SU-DHL-6 (cell line): Measurements from ENCODE around the gene CLDN7.

Source experiments
- H2AFZ ChIP-seq: fragments of 200-600 bp; sonication (generic); 2 replicates; pipeline ENCODE4 v1.6.1; 2014; ENCODE audit warnings: low read depth, mild to moderate bottlenecking, moderate library complexity, mixed read lengths, antibody characterized with exemption, low read length; ENCODE audit not compliant: severe bottlenecking
- H3F3A ChIP-seq: fragments of 200-600 bp; shearing (Covaris generic); 2 replicates; pipeline ENCODE4 v1.6.0; 2016; ENCODE audit warnings: antibody characterized with exemption, mild to moderate bottlenecking; ENCODE audit not compliant: insufficient read depth
- H3K27ac ChIP-seq: fragments of 200-600 bp; sonication (generic); 2 replicates; pipeline ENCODE4 v1.5.1; 2016; ENCODE audit warnings: low read depth, mild to moderate bottlenecking, low read length, moderate library complexity, mixed read lengths
- H3K27me3 ChIP-seq: fragments of 200-600 bp; sonication (generic), shearing (Covaris generic); 2 replicates; pipeline ENCODE4 v1.6.0; 2014; ENCODE audit warnings: mild to moderate bottlenecking, low read length
- H3K36me3 ChIP-seq: fragments of 200-600 bp; sonication (generic); 2 replicates; pipeline ENCODE4 v1.6.1; 2014; ENCODE audit warnings: mild to moderate bottlenecking, low read length, mixed read lengths
- H3K4me2 ChIP-seq: fragments of 300-600, 200-600 bp; shearing (Covaris generic), sonication (generic); 2 replicates; pipeline ENCODE4 v1.6.0; 2014; ENCODE audit warnings: low read length, low read depth, mild to moderate bottlenecking; ENCODE audit not compliant: poor library complexity, severe bottlenecking
- H3K4me3 ChIP-seq: fragments of 200-600 bp; sonication (generic); 2 replicates; pipeline ENCODE4 v1.5.1; 2014; ENCODE audit warnings: antibody characterized with exemption, low read length, mild to moderate bottlenecking, mixed read lengths; ENCODE audit not compliant: insufficient read depth, poor library complexity, severe bottlenecking
- H3K79me2 ChIP-seq: fragments of 200-600 bp; sonication (generic); 2 replicates; pipeline ENCODE4 v1.6.1; 2014; ENCODE audit warnings: mild to moderate bottlenecking, low read length, moderate library complexity; ENCODE audit not compliant: insufficient read depth
- H3K9ac ChIP-seq: fragments of 200-600 bp; sonication (generic); 2 replicates; pipeline ENCODE4 v1.7.0; 2014; ENCODE audit warnings: mild to moderate bottlenecking, low read length
- H3K9me2 ChIP-seq: fragments of 200-600 bp; sonication (generic); replicated peaks from 2 replicates; pipeline ENCODE4 v1.6.1; 2014; ENCODE audit warnings: low read length; ENCODE audit not compliant: insufficient read depth
- H3K9me3 ChIP-seq: fragments of 200-600 bp; sonication (generic); 2 replicates; pipeline ENCODE4 v1.6.1; 2014; ENCODE audit warnings: low read length, mixed read lengths; ENCODE audit not compliant: insufficient read depth
- H4K20me1 ChIP-seq: fragments of 200-600 bp; sonication (generic); 2 replicates; pipeline ENCODE4 v1.6.1; 2014; ENCODE audit warnings: low read depth, mild to moderate bottlenecking, antibody characterized with exemption, low read length, moderate library complexity, mixed read lengths
- EZH2phosphoT487 ChIP-seq: fragments of 200-600 bp; sonication (generic), shearing (Covaris generic); conservative IDR thresholded peaks from 2 replicates; pipeline ENCODE4 v1.6.1; 2018; ENCODE audit warnings: mild to moderate bottlenecking, antibody characterized with exemption, low read length, moderate library complexity, mixed read lengths
- TF ChIP-seq, protein P1 (sequence below): fragments of 200-600 bp; sonication (generic); IDR thresholded peaks from one replicate; pipeline ENCODE4 v1.5.1; 2017; ENCODE audit warnings: antibody characterized with exemption, mild to moderate bottlenecking, low read length, moderate library complexity; ENCODE audit not compliant: insufficient read depth, poor library complexity, severe bottlenecking

CLDN7 gene

DNA sequence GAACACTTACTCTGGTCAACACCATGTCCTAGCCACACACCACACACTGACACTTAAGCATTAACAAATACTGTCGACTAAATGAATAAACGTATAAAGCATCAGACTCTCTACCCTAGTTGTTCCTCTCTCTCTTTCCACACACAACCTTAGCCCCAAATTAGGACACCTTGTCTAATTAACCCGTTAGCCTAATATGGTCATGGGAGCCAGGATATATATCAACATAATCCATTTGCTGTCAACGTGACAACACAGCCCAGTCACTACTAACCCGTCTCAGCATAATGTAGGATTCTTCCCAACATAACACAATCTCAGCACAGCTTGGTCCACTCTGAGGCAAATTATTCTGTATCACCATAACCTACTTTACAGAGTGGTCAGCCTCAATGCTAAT lies 30.2 kb downstream of the CLDN7 start:
- Histone ChIP-seq H3K9ac (peak overlapping the region; percentile 82; the same call in 1 of the 2 replicates), H3K36me3 (0 out of 2 replicates have a peak, but pooled peaks cover 3% of the 10 kb centered on the region), H3K4me2 (peak overlapping the region; percentile 71), H3K79me2 (peaks cover 46% of the 10 kb centered on the region), H2AFZ (no peak overlapping the region), H4K20me1 (peaks cover 2% of the 10 kb centered on the region; the same call in 1 of the 2 replicates), H3K27me3 (no peaks in the 10 kb centered on the region), H3K27ac (no peak overlapping the region), H3K9me3 (no peaks in the 10 kb centered on the region), H3K9me2 (no peaks in the 10 kb centered on the region), H3F3A (peaks cover 21% of the 10 kb centered on the region), H3K4me3 (peak overlapping the region; percentile 39)
- TF ChIP-seq, protein P1, sequence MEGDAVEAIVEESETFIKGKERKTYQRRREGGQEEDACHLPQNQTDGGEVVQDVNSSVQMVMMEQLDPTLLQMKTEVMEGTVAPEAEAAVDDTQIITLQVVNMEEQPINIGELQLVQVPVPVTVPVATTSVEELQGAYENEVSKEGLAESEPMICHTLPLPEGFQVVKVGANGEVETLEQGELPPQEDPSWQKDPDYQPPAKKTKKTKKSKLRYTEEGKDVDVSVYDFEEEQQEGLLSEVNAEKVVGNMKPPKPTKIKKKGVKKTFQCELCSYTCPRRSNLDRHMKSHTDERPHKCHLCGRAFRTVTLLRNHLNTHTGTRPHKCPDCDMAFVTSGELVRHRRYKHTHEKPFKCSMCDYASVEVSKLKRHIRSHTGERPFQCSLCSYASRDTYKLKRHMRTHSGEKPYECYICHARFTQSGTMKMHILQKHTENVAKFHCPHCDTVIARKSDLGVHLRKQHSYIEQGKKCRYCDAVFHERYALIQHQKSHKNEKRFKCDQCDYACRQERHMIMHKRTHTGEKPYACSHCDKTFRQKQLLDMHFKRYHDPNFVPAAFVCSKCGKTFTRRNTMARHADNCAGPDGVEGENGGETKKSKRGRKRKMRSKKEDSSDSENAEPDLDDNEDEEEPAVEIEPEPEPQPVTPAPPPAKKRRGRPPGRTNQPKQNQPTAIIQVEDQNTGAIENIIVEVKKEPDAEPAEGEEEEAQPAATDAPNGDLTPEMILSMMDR = no peak
- no peak for TF ChIP-seq EZH2phosphoT487

GRCh38 chr17:7229504-7229903 lies 32.8 kb downstream of the CLDN7 start:
- no peak overlapping the region for H3K9ac ChIP-seq
- H3K36me3 ChIP-seq = no peaks in the 10 kb centered on the region
- no peak overlapping the region for H3K27ac ChIP-seq
- H3K9me3 ChIP-seq = no peaks in the 10 kb centered on the region
- no peaks in the 10 kb centered on the region for H4K20me1 ChIP-seq
- no peak for TF ChIP-seq EZH2phosphoT487
- TF ChIP-seq, protein P1 = no peak
- peaks cover 41% of the 10 kb centered on the region for H3K79me2 ChIP-seq
- no peaks in the 10 kb centered on the region for H3K9me2 ChIP-seq
- H3F3A ChIP-seq = no peaks in the 10 kb centered on the region
- no peak overlapping the region for H3K4me2 ChIP-seq
- H3K4me3 ChIP-seq = no peak overlapping the region
- no peaks in the 10 kb centered on the region for H3K27me3 ChIP-seq
- no peak overlapping the region for H2AFZ ChIP-seq

- TF ChIP-seq, protein P1 = no peak
- no peak for TF ChIP-seq EZH2phosphoT487
- Histone ChIP-seq H3K36me3 (no peaks in the 10 kb centered on the region), H3K27ac (no peak overlapping the region), H3F3A (no peaks in the 10 kb centered on the region), H3K27me3 (no peaks in the 10 kb centered on the region), H3K9me2 (no peaks in the 10 kb centered on the region), H3K9ac (no peak overlapping the region), H3K4me3 (no peak overlapping the region), H2AFZ (no peak overlapping the region), H3K79me2 (peaks cover 41% of the 10 kb centered on the region), H4K20me1 (no peaks in the 10 kb centered on the region), H3K9me3 (no peaks in the 10 kb centered on the region), H3K4me2 (no peak overlapping the region)
Observed at GRCh38 chr17:7228920-7229319, 33.4 kb downstream of the CLDN7 start.
